Right hindlimb (tissue), 1 donor: ENCODE data around the gene LCE1C.

Source experiments
- DNase-seq: peaks from one replicate; pipeline ENCODE4 v3.0.0-alpha.2; 2018

LCE1C gene

GRCh38 chr1:152806576-152806975 lies at the start of gene LCE1C:
LCE1C (minus strand) TSS chr1:152806651; CDS start chr1:152805478, 1,173 bp downstream.
- no peak for DNase-seq

DNA sequence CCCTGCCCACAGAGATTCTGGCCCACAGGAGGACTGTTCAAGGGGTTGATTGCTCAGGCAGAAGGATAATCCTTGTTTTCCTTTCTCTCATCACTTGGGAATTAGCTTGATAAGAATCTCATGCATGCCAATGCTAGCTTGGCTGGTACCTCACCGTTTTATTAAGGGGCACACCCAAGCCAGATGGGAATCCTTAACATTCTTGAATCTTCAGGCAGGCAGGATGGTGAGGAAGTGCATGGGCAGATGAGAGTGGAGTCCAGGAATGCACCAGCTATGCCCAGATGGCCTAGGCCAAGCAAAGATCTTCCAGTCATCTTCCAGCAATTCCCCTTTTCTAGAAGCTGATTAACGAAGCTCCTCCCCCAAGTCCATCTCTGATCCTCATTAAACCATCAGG lies 49.2 kb upstream of the LCE1C start:
- DNase-seq: no peak

DNA sequence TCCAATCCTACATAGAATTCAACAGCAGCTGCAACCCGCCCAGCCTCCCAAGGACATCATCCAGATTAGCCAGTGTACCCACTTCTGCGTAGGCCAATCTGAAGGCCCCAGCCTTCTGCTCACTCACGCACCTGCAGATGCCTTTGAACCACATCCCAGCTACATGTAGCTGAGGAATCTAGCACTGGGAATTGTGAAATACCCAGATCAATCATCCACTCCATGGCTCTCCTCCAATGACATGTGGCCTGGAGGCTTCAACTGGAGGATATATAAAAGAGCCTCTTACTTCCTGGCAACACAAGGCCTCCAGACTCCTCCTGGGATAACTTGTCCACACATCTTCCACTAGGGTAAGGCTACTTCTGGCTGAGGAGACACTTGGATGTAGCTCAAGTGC lies 36.1 kb upstream of the LCE1C start, which contains the start of gene LCE6A:
LCE6A (plus strand) TSS at position 301 of the 400 bp plus-strand sequence. CDS start 665 bp downstream, outside the sequence.
- no peak for DNase-seq

DNA sequence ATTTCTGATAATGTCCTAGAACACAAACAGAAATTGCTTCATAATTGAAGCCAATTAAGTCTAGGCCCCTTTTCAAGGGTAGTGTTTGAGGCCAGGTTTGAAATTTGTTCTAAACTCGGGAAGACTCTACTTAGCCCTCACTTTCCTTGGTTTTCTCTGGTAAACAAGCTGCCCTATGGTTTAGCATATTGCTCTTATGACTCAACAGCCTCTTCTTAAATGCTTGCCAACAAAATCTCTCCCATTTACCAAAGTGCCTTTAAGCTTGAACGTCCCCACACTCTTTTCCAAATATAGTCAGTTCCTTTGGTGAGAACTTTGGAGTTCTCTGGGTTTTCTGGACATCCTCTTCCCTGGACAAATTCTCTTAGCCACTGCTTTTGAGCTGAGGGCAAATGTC lies 30.4 kb upstream of the LCE1C start:
- DNase-seq: no peak

GRCh38 chr1:152827173-152827572 lies 20.7 kb upstream of the LCE1C start, which contains the start of gene LCE1A:
LCE1A (plus strand) TSS chr1:152827473; CDS start chr1:152827473, 0 bp downstream.
- DNase-seq: no peak

GRCh38 chr1:152824964-152825363 lies 18.5 kb upstream of the LCE1C start:
- no peak for DNase-seq

DNA sequence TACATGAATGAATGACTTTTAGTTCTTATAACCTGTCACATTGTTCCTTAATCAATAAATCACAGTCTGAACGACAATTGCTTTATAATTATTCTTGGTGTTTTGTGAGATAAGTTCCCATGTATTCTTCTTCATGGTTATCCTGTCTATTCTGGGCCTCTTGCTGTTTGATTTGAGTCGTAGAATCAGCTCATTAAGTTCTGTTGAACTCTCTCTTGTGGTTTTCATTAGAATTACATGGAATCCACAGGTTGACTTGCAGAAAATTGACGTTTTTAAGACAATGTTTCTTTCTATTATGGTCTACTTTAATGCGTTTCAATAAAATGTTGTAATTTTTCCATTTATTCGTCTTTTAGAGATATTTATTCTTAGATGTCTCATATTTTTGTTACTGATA lies 16.8 kb upstream of the LCE1C start:
- no peak for DNase-seq

GRCh38 chr1:152817309-152817708 lies 10.9 kb upstream of the LCE1C start:
- no peak for DNase-seq

DNA sequence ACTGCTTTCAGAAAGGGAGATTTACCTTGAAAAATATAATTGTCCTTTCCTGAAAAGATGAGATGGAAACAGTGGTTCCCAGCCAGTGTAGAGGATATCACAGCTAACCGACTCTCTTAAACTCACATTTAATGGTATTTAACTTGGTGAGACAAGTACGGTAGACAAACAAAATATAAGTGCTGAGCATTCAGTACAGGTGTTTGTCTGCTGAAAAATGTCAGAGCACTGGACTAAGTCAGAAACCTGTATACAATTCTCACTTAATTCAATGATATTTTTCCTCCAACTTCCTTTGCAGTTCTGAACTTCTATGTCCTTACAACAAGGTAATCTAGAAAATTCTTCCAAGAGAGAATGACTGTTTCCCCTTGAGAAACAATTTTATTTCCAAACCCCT lies 5.2 kb upstream of the LCE1C start, which contains the start of gene LCE1B:
LCE1B (plus strand) TSS at position 301 of the 400 bp plus-strand sequence. CDS start 476 bp downstream, outside the sequence.
- DNase-seq: no peak

DNA sequence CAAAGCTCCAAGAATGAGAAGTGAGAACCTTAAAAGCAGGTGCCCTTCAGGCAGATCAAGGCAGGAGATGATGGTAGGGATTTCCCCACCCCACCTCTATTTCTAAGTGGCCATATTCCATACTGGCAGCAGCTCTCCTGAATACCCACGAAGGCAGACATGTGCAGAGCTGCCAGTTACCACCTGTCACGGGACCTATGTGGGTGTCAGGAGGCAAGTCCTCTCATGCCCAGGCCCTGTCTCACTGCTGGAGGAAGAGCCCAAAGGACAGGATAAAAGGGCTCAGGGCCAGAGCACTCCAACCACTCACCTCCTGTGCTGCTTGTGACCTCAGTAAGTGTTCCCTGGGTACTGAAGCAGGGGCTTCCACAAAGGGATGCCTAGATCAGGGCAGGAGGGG lies 4.6 kb upstream of the LCE1C start:
- no peak for DNase-seq

GRCh38 chr1:152801333-152801732 lies 5.1 kb downstream of the LCE1C start:
- DNase-seq: no peak

DNA sequence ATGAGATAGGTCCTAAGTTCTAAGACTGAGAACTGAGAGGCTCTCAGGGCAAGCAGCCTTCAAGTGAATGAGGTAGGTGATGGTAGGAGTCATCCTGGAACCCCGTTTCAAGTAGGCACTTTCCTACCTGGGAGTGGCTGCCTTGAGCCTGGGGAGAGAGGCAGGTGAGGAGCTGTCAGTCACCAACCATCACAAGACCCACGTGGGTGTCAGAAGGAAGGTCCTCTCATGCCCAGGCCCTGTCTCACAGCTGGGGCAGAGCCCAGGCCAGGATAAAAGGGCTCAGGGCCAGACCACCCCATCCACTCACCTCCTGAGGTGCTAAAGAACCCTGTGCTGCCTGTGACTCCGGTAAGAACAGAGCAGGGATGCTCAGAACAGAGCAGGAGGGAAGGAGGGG lies 10.0 kb downstream of the LCE1C start, which contains the start of gene LCE1D:
LCE1D (plus strand) TSS at position 301 of the 400 bp plus-strand sequence. CDS start 1,074 bp downstream, outside the sequence.
- DNase-seq: no peak

GRCh38 chr1:152795686-152796085 lies 10.8 kb downstream of the LCE1C start:
- DNase-seq: no peak

GRCh38 chr1:152786077-152786476 lies 20.4 kb downstream of the LCE1C start, which contains the start of gene LCE1E:
LCE1E (plus strand) TSS chr1:152786257; CDS start chr1:152787300, 1,043 bp downstream.
- DNase-seq: no peak

GRCh38 chr1:152783095-152783494 lies 23.4 kb downstream of the LCE1C start:
- no peak for DNase-seq

DNA sequence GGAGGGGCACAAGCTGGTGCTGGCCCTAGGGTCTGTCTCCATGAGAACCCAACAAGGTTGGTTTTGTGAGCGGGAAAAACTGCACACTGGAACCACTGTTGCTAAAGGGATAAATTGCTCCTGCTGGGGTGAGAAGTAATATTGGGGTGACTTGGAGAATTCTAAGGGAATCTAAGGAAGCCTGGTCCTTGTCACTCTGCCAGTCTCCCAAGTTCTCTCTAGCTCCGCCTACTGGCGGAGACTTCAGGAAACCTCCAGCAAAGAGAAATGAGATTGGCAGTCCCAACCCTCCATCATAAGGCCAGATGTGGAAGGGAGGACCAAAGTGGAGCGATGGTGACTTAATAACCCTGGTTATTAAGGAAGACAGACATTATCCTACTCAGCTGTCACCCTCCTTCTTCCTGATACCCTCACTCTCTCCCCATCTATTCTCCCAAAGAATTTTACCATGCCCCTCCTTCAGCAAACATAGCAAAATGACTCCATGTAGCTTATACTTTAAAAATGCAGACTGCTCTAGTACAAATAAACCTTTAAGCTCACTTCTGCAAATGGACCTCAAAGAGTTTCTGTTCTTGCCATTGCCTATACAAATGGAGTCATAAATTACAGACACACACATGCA lies 28.8 kb downstream of the LCE1C start:
- no peak for DNase-seq

GRCh38 chr1:152776361-152776760 lies 30.1 kb downstream of the LCE1C start:
- DNase-seq: no peak

DNA sequence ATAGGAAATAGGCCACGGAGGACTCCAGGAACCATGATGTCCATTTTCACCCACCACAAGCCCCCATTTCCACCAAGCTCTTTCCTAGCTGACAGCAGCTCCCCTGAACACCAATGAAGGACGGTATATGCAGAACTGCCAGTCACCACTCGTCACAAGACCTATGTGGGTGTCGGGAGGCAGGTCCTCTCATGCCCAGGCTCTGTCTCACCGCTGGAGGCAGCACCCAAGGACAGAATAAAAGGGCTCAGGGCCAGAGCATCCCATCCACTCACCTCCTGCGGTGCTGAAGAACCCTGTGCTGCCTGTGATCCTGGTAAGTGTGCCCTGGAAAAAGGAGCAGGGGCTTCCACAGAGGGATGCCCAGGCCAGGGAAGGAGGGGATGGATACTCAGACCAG lies 31.6 kb downstream of the LCE1C start, which contains the start of gene LCE1F:
LCE1F (plus strand) TSS at position 266 of the 400 bp plus-strand sequence. CDS start 1,232 bp downstream, outside the sequence.
- DNase-seq: no peak

DNA sequence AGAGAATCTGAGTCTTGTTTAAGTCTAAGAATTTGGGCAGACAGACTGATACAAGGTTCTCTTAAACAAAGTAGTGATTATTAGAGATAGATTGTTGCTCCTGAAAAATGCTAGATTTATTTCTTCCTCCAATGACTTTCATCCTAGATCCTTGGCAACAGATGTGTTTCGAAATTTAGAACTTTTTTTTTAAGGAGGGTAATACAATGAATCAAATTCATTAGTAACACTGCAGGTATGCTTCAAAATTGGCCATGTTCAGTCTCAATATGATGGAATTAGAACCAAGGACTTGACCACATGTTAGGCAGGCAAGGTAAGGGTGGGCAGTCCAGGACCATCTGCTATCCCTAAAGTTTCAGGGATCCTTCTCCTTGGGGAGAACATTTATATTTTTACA lies 36.0 kb downstream of the LCE1C start:
- no peak for DNase-seq

DNA sequence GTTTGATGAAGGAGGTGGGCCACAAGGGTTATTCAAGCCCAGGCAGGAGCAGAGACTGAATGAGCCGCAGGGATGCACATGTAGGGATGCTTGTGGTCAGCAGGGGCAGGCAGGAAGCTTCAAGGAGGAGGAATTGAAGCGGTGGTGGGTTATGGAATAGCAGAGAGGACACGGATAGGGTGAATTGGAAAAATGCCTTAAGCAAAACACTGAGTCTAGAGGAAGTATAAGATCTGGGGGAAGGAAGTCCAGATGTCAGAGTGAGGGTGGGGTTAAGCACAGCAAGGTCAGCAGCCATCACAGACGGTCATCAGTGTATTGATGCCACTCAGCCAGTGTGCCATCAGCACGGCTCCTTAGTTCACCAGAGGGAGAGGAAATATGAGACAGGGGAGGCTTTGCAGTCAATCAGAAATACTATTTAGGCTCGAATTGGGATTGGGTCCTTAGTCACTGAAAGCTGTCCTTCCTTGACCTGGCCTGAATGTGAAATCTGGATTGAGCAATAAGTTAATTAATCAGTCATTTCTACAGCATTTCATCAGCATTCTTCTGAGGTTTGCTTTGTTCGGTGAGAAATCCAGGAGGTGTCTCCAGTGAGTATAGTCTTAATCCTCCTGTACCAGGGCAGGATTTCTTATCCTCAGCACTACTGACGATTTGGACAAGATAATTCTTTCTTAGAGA lies 37.5 kb downstream of the LCE1C start:
- DNase-seq: no peak

DNA sequence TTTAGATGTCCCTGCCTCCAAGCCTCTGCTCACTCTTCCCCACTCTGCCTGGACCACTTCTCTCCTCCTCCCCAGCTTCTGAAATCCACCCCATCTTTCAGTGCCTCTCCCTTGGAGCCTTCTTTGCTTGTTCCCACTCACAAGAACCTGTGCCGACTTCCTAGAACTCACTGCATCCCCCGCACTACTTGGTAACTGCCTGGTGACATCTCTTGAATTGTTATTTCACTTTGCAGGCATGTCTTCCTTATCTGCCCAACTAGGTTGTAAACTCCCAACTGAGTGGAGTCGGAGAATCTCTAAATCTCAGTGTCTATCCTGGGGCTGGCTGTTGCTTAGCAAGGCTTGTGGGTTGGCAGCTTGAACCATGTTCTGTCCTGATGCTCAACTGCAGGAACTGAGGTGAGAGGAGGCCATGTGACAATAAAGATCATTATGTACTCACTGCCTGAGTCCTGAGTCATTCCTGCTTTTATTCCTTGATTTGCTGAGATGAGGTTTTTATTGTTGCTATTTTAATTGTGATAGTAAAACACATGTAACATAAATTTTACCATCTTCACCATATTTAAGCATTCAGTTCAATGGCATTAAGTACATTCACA lies 44.7 kb downstream of the LCE1C start:
- DNase-seq: no peak

DNA sequence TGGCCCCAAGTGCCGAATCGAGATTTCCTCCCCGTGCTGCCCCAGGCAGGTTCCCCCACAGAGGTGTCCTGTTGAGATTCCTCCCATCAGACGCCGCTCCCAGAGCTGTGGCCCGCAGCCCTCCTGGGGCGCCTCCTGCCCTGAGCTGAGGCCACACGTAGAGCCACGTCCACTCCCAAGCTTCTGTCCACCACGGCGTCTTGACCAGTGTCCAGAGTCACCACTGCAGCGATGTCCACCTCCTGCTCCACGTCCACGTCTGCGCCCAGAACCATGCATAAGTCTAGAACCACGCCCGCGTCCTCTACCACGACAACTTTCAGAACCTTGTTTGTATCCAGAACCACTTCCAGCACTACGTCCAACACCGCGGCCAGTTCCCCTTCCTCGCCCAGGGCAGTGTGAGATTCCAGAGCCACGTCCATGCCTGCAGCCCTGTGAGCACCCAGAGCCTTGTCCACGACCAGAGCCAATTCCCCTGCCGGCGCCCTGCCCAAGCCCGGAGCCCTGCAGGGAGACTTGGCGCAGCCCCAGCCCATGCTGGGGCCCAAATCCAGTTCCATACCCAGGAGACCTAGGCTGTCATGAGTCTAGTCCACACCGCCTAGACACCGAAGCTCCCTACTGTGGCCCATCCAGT lies 45.8 kb downstream of the LCE1C start:
- DNase-seq: no peak
